GM23338 (cell line): ENCODE data around the gene TSPEAR. TPM values are rescaled to one million over a fixed set of nuclear protein-coding genes. Genes with fewer than 3 reads are reported as not detected.

Experiments
- ATAC-seq: fragments of 200-7000 bp; cut with Tn5 transposase; 3 replicates; pipeline ENCODE4 v1.9.1; 2020
- DNase-seq: peaks from one replicate; pipeline ENCODE4 v3.0.0-alpha.2; 2015; ENCODE audit warnings: low spot score
- H2AFZ ChIP-seq: fragments of 200-600 bp; sonication (generic); 2 replicates; pipeline ENCODE4 v1.8.0; 2016; ENCODE audit warnings: antibody characterized with exemption, mild to moderate bottlenecking, moderate library complexity
- H3F3A ChIP-seq: fragments of 200-600 bp; sonication (generic); replicated peaks from 2 replicates; pipeline ENCODE4 v1.8.0; 2017; ENCODE audit warnings: antibody characterized with exemption, mixed run types, low read depth
- H3K27ac ChIP-seq: fragments of 200-600 bp; sonication (generic); 2 replicates; pipeline ENCODE4 v1.6.1; 2016; ENCODE audit warnings: low read depth
- H3K27me3 ChIP-seq: fragments of 200-600 bp; sonication (generic); 2 replicates; pipeline ENCODE4 v1.8.0; 2016; ENCODE audit warnings: mild to moderate bottlenecking, mixed run types, moderate library complexity; ENCODE audit not compliant: insufficient read depth
- H3K36me3 ChIP-seq: fragments of 200-600 bp; sonication (generic); 2 replicates; pipeline ENCODE4 v1.8.0; 2016; ENCODE audit warnings: mild to moderate bottlenecking; ENCODE audit not compliant: insufficient read depth
- H3K4me1 ChIP-seq: fragments of 200-600 bp; sonication (generic); 2 replicates; pipeline ENCODE4 v1.8.0; 2016; ENCODE audit warnings: mild to moderate bottlenecking, moderate library complexity; ENCODE audit not compliant: insufficient read depth
- H3K4me2 ChIP-seq: fragments of 200-600 bp; sonication (generic); 2 replicates; pipeline ENCODE4 v1.7.1; 2017; ENCODE audit warnings: mixed run types
- H3K4me3 ChIP-seq: fragments of 200-600 bp; sonication (generic); 2 replicates; pipeline ENCODE4 v1.6.1; 2016; ENCODE audit warnings: mixed run types
- H3K79me2 ChIP-seq: fragments of 200-600 bp; sonication (generic); replicated peaks from 2 replicates; pipeline ENCODE4 v1.8.0; 2017; ENCODE audit warnings: mild to moderate bottlenecking; ENCODE audit not compliant: insufficient read depth
- H3K9me2 ChIP-seq: fragments of 200-600 bp; sonication (generic); 2 replicates; pipeline ENCODE4 v1.8.0; 2017; ENCODE audit not compliant: insufficient read depth
- H4K20me1 ChIP-seq: fragments of 200-600 bp; sonication (generic); replicated peaks from 2 replicates; pipeline ENCODE4 v1.8.0; 2017; ENCODE audit warnings: mild to moderate bottlenecking; ENCODE audit not compliant: insufficient read depth
- H3K27ac Mint-ChIP-seq: 2 replicates; pipeline ENCODE4 v1.8.0; 2020; ENCODE audit warnings: inconsistent platforms, mild to moderate bottlenecking, moderate library complexity, mixed read lengths
- H3K27me3 Mint-ChIP-seq: 3 replicates; pipeline ENCODE4 v1.8.0; 2022; ENCODE audit warnings: low read depth, mild to moderate bottlenecking, moderate library complexity, mixed read lengths, inconsistent platforms; ENCODE audit not compliant: insufficient read depth, poor library complexity
- H3K36me3 Mint-ChIP-seq: 3 replicates; pipeline ENCODE4 v1.8.0; 2021; ENCODE audit warnings: low read depth, mild to moderate bottlenecking, inconsistent platforms, moderate library complexity, mixed read lengths
- H3K4me1 Mint-ChIP-seq: 3 replicates; pipeline ENCODE4 v1.8.0; 2020; ENCODE audit warnings: mild to moderate bottlenecking, inconsistent platforms, mixed read lengths
- H3K4me3 Mint-ChIP-seq: 3 replicates; pipeline ENCODE4 v1.8.0; 2021; ENCODE audit warnings: moderate library complexity, mild to moderate bottlenecking, inconsistent platforms, mixed read lengths
- H3K9me3 Mint-ChIP-seq: 3 replicates; pipeline ENCODE4 v1.8.0; 2020; ENCODE audit warnings: moderate library complexity, mild to moderate bottlenecking, inconsistent platforms, mixed read lengths
- CREB1 ChIP-seq: fragments of 250-450 bp; sonication (Bioruptor Pico); IDR thresholded peaks from 2 replicates; pipeline ENCODE4 v1.5.0; 2020; ENCODE audit warnings: low read depth, mild to moderate bottlenecking, moderate library complexity
- CTCF ChIP-seq, 2 experiments: fragments of 200-600 bp in 1 of 2; sonication (generic) in 1 of 2; conservative IDR thresholded peaks; 2 replicates each; pipeline versions ENCODE4 v1.5.1 to v1.6.1; 2016 to 2017; ENCODE audit warnings: antibody characterized with exemption in 2 of 2, low read depth in 2 of 2, mild to moderate bottlenecking in 2 of 2, moderate library complexity in 1 of 2
- ETS1 ChIP-seq: IDR thresholded peaks from 2 replicates; pipeline ENCODE4 v1.6.1; 2016; ENCODE audit warnings: antibody characterized with exemption
- EZH2 ChIP-seq: fragments of 200-600 bp; sonication (generic); IDR thresholded peaks from one replicate; pipeline ENCODE4 v1.8.0; 2017; ENCODE audit warnings: antibody characterized with exemption, mild to moderate bottlenecking, low read depth; ENCODE audit not compliant: unreplicated experiment
- EZH2phosphoT487 ChIP-seq: fragments of 200-600 bp; sonication (generic); IDR thresholded peaks from one replicate; pipeline ENCODE4 v1.8.1; 2018; ENCODE audit warnings: antibody characterized with exemption; ENCODE audit not compliant: unreplicated experiment
- NANOG ChIP-seq: IDR thresholded peaks from 2 replicates; pipeline ENCODE4 v1.6.1; 2016; ENCODE audit warnings: antibody characterized with exemption, borderline replicate concordance
- POLR2AphosphoS5 ChIP-seq: IDR thresholded peaks from 2 replicates; pipeline ENCODE4 v1.6.1; 2016; ENCODE audit warnings: antibody characterized with exemption, low read depth
- ZNF114 ChIP-seq: fragments of 250-450 bp; sonication (Bioruptor Pico); IDR thresholded peaks from 2 replicates; pipeline ENCODE4 v1.5.0; 2020; ENCODE audit warnings: mild to moderate bottlenecking, moderate library complexity
- ZNF331 ChIP-seq: fragments of 250-450 bp; sonication (Bioruptor Pico); IDR thresholded peaks from 2 replicates; pipeline ENCODE4 v1.5.0; 2020; ENCODE audit warnings: low read depth, mild to moderate bottlenecking, moderate library complexity
- ZNF462 ChIP-seq: fragments of 250-450 bp; sonication (Bioruptor Pico); IDR thresholded peaks from 2 replicates; pipeline ENCODE4 v1.5.0; 2020; ENCODE audit warnings: mild to moderate bottlenecking, moderate library complexity
- polyA plus RNA-seq: library from polyadenylated mRNA; unstranded; fragments of >200 nt; fragmentation: Nextera tagmentation; extraction: Ambion mirVana; gene quantifications from 2 replicates; pipeline ENCODE4 v1.2.1, GENCODE V29; 2016
- total RNA-seq: library from RNA; depleted of rRNA; stranded (reverse); fragments of >200 nt; shearing (Covaris generic); gene quantifications from 2 replicates; pipeline ENCODE4 v1.2.3, GENCODE V29; 2014

Gene TSPEAR
- total and polyA plus RNA-seq, 2 experiments from 2014 or later = 0.35 to 0.92 TPM

GRCh38 chr21:44462834-44463200, 248.6 kb downstream of the TSPEAR start:
- Histone ChIP-seq H3K4me2 (no peak overlapping the region), H3K36me3 (no peaks in the 10 kb centered on the region), H3K4me3 (no peak overlapping the region), H4K20me1 (no peaks in the 10 kb centered on the region), H3K4me1 (no peaks in the 10 kb centered on the region), H3F3A (no peaks in the 10 kb centered on the region), H3K27ac (no peak overlapping the region), H3K27me3 (no peaks in the 10 kb centered on the region), H3K9me2 (no peaks in the 10 kb centered on the region), H2AFZ (no peak overlapping the region), H3K79me2 (no peaks in the 10 kb centered on the region)
- TF ChIP-seq POLR2AphosphoS5 = no peak
- no peak for TF ChIP-seq EZH2phosphoT487
- Mint-ChIP-seq H3K36me3 (peaks cover 3% of the 10 kb centered on the region; the same call in 1 of the 3 replicates), H3K27me3 (peaks cover 11% of the 10 kb centered on the region), H3K27ac (no peak overlapping the region), H3K9me3 (no peaks in the 10 kb centered on the region; the same call in 2 of the 3 replicates), H3K4me3 (no peak overlapping the region), H3K4me1 (peaks cover 7% of the 10 kb centered on the region)
- DNase-seq (no peak), ATAC-seq (peak; percentile 40)

- H3K27me3 Mint-ChIP-seq = peaks cover 12% of the 10 kb centered on the region
- no peaks in the 10 kb centered on the region for H3K27me3 ChIP-seq
- no peak for TF ChIP-seq EZH2
- TF ChIP-seq CTCF (conservative IDR thresholded peaks at IDR 0.05; ENCODE audit: low read depth in 2 of 2) = no peak
- no peak for TF ChIP-seq ZNF462
- no peak for TF ChIP-seq POLR2AphosphoS5
- no peak for TF ChIP-seq NANOG
- TF ChIP-seq ZNF331 = no peak
- no peak for TF ChIP-seq ZNF114 (CRISPR knock-in tag)
- TF ChIP-seq ETS1 = no peak
- no peak for TF ChIP-seq CREB1 (CRISPR knock-in tag)
Observed at GRCh38 chr21:44462086-44462833, 249.1 kb downstream of the TSPEAR start.

More at GRCh38 chr21:44462086-44462833, 249.1 kb downstream of the TSPEAR start:
- Mint-ChIP-seq H3K4me1 (peaks cover 7% of the 10 kb centered on the region), H3K4me3 (no peak overlapping the region), H3K9me3 (no peaks in the 10 kb centered on the region; the same call in 2 of the 3 replicates), H3K27ac (no peak overlapping the region), H3K36me3 (peaks cover 3% of the 10 kb centered on the region; the same call in 1 of the 3 replicates)
- Histone ChIP-seq H3K4me1 (no peaks in the 10 kb centered on the region), H2AFZ (no peak overlapping the region), H3K4me2 (no peak overlapping the region), H3K79me2 (no peaks in the 10 kb centered on the region), H3K27ac (no peak overlapping the region), H4K20me1 (no peaks in the 10 kb centered on the region), H3K9me2 (no peaks in the 10 kb centered on the region), H3K36me3 (no peaks in the 10 kb centered on the region), H3K4me3 (no peak overlapping the region), H3F3A (no peaks in the 10 kb centered on the region)
- ATAC-seq (no peak), DNase-seq (no peak)
